ENCODE measurements around the gene TRIM66. TPM values are rescaled to one million over a fixed set of nuclear protein-coding genes. Genes with fewer than 3 reads are reported as not detected.

The TRIM66 gene
- total RNA-seq, 2 experiments from 2014 or later, result 4.4 to 19.0 TPM

GRCh38 chr11:8665222-8665621 lies 17.2 kb downstream of the TRIM66 start:
- CTCF ChIA-PET (ENCODE audit: unreplicated experiment), result no interaction called here
- Histone ChIP-seq H3K4me1 (ENCODE audit: insufficient read depth, low read length, poor library complexity, severe bottlenecking) (no peaks in the 10 kb centered on the region), H4K20me1 (ENCODE audit: insufficient read depth, low read length) (no peaks in the 10 kb centered on the region), H2AFZ (ENCODE audit: low read length) (no peak overlapping the region), H3K79me2 (ENCODE audit: insufficient read depth, low read depth, low read length) (no peaks in the 10 kb centered on the region), H3K27ac (ENCODE audit: low read depth, low read length, poor library complexity, severe bottlenecking) (no peak overlapping the region), H3K9me3 (ENCODE audit: low read length) (no peaks in the 10 kb centered on the region), H3K4me3 (ENCODE audit: low read depth, low read length, poor library complexity, severe bottlenecking) (no peak overlapping the region), H3K4me2 (ENCODE audit: low read length) (no peak overlapping the region), H3K36me3 (ENCODE audit: insufficient read depth, low read length) (peaks cover 8% of the 10 kb centered on the region; the same call in 1 of the 2 replicates), H3K9me2 (ENCODE audit: insufficient read depth, low read length) (no peaks in the 10 kb centered on the region)
- no TSS peak for BruUV-seq (replicated peaks)
- no peak for DNase-seq (ENCODE audit: low spot score)
- POLR2A ChIA-PET, result no interaction called here
- no peak for TF ChIP-seq CTCF (conservative IDR thresholded peaks at IDR 0.05; ENCODE audit: low read length)
- no peak for TF ChIP-seq EZH2phosphoT487 (IDR thresholded peaks at IDR 0.05; ENCODE audit: borderline replicate concordance, low read depth, low read length)
- intact Hi-C loops (cut with micrococcal nuclease; ENCODE audit: unreplicated experiment), result no loop called here

GRCh38 chr11:8661001-8661795 lies 21.3 kb downstream of the TRIM66 start:
- H3K4me1 ChIP-seq (ENCODE audit: insufficient read depth, low read length, poor library complexity, severe bottlenecking), result no peaks in the 10 kb centered on the region
- H4K20me1 ChIP-seq (ENCODE audit: insufficient read depth, low read length), result no peaks in the 10 kb centered on the region
- no peak overlapping the region for H3K4me3 ChIP-seq (ENCODE audit: low read depth, low read length, poor library complexity, severe bottlenecking)
- H2AFZ ChIP-seq (ENCODE audit: low read length), result no peak overlapping the region
- ChIA-PET POLR2A (interaction anchor here (1.1 to 1.4 kb wide), 2 partner anchors 13 to 16 kb away, joined by 3 to 4 read pairs; no protein-coding TSS in a partner anchor), CTCF (ENCODE audit: unreplicated experiment) (no interaction called here)
- no TSS peak for BruUV-seq (replicated peaks)
- intact Hi-C loops (cut with micrococcal nuclease; ENCODE audit: unreplicated experiment), result no loop called here
- H3K9me2 ChIP-seq (ENCODE audit: insufficient read depth, low read length), result no peaks in the 10 kb centered on the region
- no peak for TF ChIP-seq CTCF (conservative IDR thresholded peaks at IDR 0.05; ENCODE audit: low read length)
- TF ChIP-seq EZH2phosphoT487 (IDR thresholded peaks at IDR 0.05; ENCODE audit: borderline replicate concordance, low read depth, low read length), result no peak
- no peaks in the 10 kb centered on the region for H3K9me3 ChIP-seq (ENCODE audit: low read length)
- H3K79me2 ChIP-seq (ENCODE audit: insufficient read depth, low read depth, low read length), result no peaks in the 10 kb centered on the region
- no peaks in the 10 kb centered on the region for H3K36me3 ChIP-seq (ENCODE audit: insufficient read depth, low read length)
- no peak overlapping the region for H3K27ac ChIP-seq (ENCODE audit: low read depth, low read length, poor library complexity, severe bottlenecking)
- no peak for DNase-seq (ENCODE audit: low spot score)
- H3K4me2 ChIP-seq (ENCODE audit: low read length), result no peak overlapping the region
